Measurements from ENCODE around the gene USP21. TPM values are rescaled to one million over a fixed set of nuclear protein-coding genes. Genes with fewer than 3 reads are reported as not detected.

The USP21 gene
- total and polyA plus RNA-seq, 9 donors = 16.7 to 41.9 (median 36.2) TPM

DNA sequence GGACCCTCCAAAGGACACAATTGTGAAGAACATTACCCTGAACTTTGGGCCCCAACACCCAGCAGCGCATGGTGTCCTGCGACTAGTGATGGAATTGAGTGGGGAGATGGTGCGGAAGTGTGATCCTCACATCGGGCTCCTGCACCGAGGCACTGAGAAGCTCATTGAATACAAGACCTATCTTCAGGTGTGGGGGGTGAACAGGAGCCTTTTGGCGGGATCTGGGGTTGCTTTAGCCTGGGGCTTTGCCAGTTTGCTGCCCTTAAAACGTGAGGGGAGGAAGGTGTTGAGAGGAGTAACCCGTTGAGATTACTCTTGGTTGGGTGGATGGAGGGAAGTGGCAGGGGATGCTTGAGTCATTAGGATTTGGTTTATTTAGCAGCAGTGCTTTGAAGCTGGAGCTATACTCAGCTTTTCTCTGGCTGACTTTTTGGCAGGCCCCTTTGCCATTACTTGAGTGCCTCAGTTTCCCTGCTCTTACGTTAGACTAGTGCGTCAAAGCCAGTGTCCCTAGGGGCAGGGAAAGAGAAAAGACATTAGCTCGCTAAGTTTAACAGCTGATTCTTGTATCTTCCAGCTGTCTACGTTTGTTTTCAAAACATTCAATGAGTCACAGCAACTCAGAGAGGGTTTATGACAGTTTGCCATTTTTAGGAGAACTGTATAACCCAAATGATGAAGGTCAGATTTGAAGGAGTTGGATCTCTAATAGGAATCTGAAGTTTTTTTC is 47.3 kb downstream of the USP21 start:
- no peaks in the 10 kb centered on the region for H3K36me3 ChIP-seq

DNA sequence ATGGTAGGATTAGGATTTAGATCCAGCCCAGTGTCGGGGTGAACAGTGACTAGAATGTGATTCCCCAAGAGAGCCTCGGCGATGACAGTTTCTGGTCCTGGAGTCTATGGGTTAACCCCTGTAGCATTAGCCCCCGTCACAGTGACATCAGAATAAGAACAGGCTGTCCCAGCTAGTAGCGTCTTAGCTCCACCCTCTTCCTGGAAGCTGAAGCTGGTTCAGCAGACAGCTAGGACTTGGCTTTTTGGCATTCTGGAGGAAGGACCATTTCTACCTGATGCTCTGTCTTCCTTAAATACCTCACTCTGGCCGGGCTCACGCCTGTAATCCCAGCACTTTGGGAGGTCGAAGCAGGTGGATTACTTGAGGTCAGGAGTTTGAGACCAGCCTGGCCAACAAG is 47.9 kb downstream of the USP21 start:
- no peaks in the 10 kb centered on the region for H3K9me3 ChIP-seq
- no peaks in the 10 kb centered on the region for H3K36me3 ChIP-seq
- peak; percentile 69 to 90 (median 75) for DNase-seq
- intact Hi-C loops (cut with DNase I) = no loop called here
- TF ChIP-seq, protein P1, sequence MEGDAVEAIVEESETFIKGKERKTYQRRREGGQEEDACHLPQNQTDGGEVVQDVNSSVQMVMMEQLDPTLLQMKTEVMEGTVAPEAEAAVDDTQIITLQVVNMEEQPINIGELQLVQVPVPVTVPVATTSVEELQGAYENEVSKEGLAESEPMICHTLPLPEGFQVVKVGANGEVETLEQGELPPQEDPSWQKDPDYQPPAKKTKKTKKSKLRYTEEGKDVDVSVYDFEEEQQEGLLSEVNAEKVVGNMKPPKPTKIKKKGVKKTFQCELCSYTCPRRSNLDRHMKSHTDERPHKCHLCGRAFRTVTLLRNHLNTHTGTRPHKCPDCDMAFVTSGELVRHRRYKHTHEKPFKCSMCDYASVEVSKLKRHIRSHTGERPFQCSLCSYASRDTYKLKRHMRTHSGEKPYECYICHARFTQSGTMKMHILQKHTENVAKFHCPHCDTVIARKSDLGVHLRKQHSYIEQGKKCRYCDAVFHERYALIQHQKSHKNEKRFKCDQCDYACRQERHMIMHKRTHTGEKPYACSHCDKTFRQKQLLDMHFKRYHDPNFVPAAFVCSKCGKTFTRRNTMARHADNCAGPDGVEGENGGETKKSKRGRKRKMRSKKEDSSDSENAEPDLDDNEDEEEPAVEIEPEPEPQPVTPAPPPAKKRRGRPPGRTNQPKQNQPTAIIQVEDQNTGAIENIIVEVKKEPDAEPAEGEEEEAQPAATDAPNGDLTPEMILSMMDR (IDR thresholded peaks at IDR 0.05) = no peak
- TF ChIP-seq EP300 (IDR thresholded peaks at IDR 0.05) (peak; percentile 99), POLR2A (IDR thresholded peaks at IDR 0.05) (peak; percentile 80)
- no peaks in the 10 kb centered on the region for H3K27me3 ChIP-seq
- 13 to 30% (median 18%) methylated on average over 8 of the region's 8 CpGs for WGBS, 3 donors
- peaks cover 16% of the 10 kb centered on the region for H3K4me1 ChIP-seq (ENCODE audit: insufficient read depth)
- H3K4me3 ChIP-seq = no peak overlapping the region
- peak overlapping the region; percentile 74 to 90 for H3K27ac ChIP-seq

More for the DNA sequence above, 47.3 kb downstream of the USP21 start:
- H3K9me3 ChIP-seq = no peaks in the 10 kb centered on the region
- peak; percentile 60 to 80 (median 70) for DNase-seq
- intact Hi-C loops (cut with DNase I) = no loop called here
- H3K4me1 ChIP-seq (ENCODE audit: insufficient read depth) = peaks cover 16% of the 10 kb centered on the region
- no peaks in the 10 kb centered on the region for H3K27me3 ChIP-seq
- peak; percentile 3 for TF ChIP-seq EP300 (IDR thresholded peaks at IDR 0.05)
- no peak for TF ChIP-seq POLR2A (IDR thresholded peaks at IDR 0.05)
- TF ChIP-seq, protein P1 (IDR thresholded peaks at IDR 0.05) = no peak
- peak overlapping the region; percentile 77 to 90 for H3K27ac ChIP-seq
- H3K4me3 ChIP-seq = no peak overlapping the region
- WGBS, 3 donors = 44 to 50% (median 50%) methylated on average over 12 of the region's 12 CpGs

DNA sequence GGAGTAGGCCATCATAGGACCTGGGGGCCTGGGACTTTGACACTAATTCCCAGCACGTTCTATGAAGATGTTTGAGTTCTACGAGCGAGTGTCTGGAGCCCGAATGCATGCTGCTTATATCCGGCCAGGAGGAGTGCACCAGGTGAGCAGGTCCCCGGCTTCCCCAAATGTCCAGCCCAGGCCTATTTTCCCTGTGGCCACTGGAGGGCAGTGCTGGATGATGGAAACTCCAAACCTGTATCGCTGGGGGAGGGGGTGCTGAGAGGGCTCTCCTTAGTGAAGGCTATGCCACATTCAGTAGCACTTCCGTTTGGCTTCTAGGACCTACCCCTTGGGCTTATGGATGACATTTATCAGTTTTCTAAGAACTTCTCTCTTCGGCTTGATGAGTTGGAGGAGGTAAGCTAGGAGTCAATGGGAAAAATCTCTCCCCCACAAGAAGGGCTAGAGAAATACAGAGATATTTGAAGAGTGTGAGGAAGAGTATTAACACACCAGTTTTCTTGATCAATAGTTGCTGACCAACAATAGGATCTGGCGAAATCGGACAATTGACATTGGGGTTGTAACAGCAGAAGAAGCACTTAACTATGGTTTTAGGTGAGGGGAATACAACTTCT is 50.6 kb downstream of the USP21 start:
- H3K36me3 ChIP-seq = no peaks in the 10 kb centered on the region
- TF ChIP-seq, protein P1 (IDR thresholded peaks at IDR 0.05) = peak; percentile 67 to 94 (median 85)
- TF ChIP-seq POLR2A (IDR thresholded peaks at IDR 0.05) (no peak), EP300 (IDR thresholded peaks at IDR 0.05) (no peak)
- intact Hi-C loops (cut with DNase I) = no loop called here
- H3K27ac ChIP-seq = peak overlapping the region in 1 of 2 donors; percentile 14
- 37 to 42% (median 38%) methylated on average over 11 of the region's 11 CpGs for WGBS, 3 donors
- H3K4me1 ChIP-seq (ENCODE audit: insufficient read depth) = peaks cover 8% of the 10 kb centered on the region
- H3K9me3 ChIP-seq = no peaks in the 10 kb centered on the region
- no peak overlapping the region for H3K4me3 ChIP-seq
- DNase-seq = peak; percentile 72 to 87 (median 80)
- no peaks in the 10 kb centered on the region for H3K27me3 ChIP-seq

DNA sequence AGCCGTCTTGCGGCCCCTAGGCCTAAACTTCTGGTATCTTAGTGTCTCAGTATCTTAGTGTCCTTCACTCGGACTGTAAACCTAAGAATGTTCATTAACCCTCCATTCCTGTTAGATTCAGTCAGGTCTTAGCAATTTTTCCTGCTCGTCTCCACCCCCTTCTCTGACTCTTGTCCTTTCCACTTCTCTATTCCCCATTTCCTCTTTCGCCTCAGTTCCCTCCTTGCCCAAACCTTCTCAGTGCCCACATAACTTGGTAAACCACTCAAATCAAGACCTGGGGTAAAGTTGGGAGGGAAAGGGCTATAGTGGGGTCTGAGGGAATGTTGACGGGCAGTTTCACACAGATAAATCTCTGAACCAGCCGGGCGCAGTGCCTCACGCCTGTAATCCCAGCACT is 55.1 kb downstream of the USP21 start:
- no peaks in the 10 kb centered on the region for H3K36me3 ChIP-seq
- intact Hi-C loops (cut with DNase I) = no loop called here
- no peak overlapping the region for H3K4me3 ChIP-seq
- H3K4me1 ChIP-seq (ENCODE audit: insufficient read depth) = no peaks in the 10 kb centered on the region
- WGBS, 3 donors = 88 to 91% (median 89%) methylated on average over 9 of the region's 9 CpGs
- H3K27ac ChIP-seq = no peak overlapping the region
- DNase-seq = no peak
- H3K27me3 ChIP-seq = no peaks in the 10 kb centered on the region
- TF ChIP-seq, protein P1 (IDR thresholded peaks at IDR 0.05) = no peak
- no peaks in the 10 kb centered on the region for H3K9me3 ChIP-seq

Measured in ovary (tissue), 9 donors.